Measurements from ENCODE around the gene GPR87.

The GPR87 gene

GRCh38 chr3:151315136-151315535 is 1.5 kb downstream of the GPR87 start:
- ATAC-seq, result no peak

- no peak for ATAC-seq
Measured at GRCh38 chr3:151314593-151314992, 2.0 kb downstream of the GPR87 start.

DNA sequence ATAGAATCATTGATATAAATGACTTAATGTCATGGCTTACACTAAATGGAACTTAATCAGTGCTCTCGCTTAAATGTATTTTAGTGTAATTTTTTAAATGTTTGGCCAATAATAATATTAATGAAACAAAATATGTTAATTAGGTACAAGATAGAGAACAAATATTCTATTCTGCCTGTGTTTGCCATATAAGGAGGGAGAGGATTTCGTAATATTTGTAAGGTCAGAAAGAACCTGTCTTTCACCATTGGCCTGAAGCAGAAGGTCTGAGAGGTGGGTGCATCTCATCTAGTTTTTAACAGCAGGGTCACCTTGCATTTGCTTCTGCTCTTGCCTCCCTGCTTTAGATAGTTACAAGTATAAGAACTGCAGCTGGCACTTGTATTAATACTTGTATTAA is 2.5 kb downstream of the GPR87 start:
- ATAC-seq, result no peak

DNA sequence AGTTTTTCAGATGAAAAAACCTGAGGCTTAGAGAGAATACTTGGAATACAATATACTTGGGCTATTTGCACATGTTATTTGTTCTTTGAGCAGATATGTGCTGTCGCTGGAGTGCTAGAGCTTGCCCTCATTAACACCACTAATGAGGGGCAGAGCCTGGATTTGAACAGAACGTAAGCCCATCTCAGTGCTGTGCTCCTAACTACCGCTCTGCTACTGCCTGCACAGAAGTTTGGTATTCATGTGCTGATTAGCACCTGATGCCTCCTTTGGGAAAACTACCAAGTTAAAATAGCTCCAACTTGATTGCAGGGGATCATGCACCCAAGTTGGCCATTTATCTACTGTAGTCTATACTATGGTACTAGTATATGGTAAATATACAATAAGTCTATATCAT is 3.6 kb downstream of the GPR87 start:
- no peak for ATAC-seq

GRCh38 chr3:151309566-151309965 is 7.1 kb downstream of the GPR87 start:
- no peak for ATAC-seq

GRCh38 chr3:151307583-151308488 is 8.8 kb downstream of the GPR87 start:
- ATAC-seq, result peak; percentile 39 to 53

GRCh38 chr3:151307131-151307530 is 9.5 kb downstream of the GPR87 start:
- no peak for ATAC-seq

DNA sequence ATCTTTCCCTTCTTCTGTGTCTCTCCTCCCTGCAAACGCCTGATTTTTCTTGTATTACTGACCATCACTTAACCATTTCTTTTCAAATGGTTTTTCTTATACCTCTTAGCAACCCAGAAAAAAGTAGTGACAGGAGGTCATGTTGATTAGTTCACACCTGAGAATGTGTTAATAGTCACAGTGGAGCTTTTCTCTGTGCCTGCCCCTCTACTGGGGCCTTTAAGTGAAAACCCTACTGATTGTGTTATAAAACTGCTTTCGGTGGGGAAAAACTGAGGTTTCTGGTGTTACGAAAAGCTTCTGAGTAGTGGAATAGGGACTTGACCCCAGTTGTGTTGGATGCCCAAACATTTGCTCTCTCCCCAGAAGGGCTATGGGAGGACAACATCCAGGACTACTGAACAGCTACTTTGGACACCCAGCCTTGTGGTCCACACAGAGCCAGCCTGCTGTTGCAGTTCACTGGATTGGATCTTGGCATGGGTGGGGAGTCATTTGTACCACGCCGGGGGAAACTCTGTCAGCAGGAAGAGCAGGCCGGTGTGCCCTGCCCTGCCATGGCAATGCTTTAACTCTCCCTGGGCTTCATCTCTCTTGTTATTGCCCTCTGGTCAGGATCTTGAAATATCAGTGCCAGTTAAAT is 10.3 kb downstream of the GPR87 start:
- ATAC-seq, result no peak

- no peak for ATAC-seq
Measured at GRCh38 chr3:151305775-151306151, 10.9 kb downstream of the GPR87 start.

DNA sequence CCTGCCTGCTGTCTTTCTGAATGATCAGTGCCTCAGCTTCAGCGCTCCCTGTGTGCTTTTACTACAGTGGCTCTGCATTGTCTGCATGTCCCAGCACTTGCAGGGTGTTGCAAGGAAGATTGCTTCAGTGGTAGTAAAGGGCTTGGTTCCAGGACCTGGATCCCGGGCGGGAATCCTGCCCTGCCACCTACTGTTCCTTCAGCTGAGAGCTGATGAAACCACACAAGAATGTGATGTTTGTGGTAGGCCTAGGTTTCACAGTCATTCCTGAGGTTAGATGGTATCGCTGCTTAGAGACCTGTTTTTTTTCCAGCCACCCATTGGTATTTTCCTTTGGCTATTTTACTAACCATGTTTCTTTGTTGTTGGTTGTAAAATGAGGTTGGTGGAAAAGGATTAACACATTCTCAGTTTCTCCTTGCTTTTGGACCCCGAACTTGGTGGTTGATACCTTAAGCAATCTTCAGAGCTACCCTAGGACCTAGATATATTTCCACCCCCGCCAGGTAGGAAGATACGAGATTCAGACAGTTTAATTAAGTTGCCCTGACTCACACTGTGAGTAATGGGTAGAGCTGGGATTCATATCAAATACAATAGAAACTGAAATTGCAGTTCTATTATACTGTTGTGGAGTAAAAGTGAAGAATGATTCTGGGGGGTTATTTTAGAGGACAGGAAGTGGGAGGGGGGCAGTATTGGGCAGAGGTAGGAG is 11.4 kb downstream of the GPR87 start:
- peak; percentile 64 to 68 for ATAC-seq

GRCh38 chr3:151303751-151304150 is 12.9 kb downstream of the GPR87 start:
- no peak for ATAC-seq

DNA sequence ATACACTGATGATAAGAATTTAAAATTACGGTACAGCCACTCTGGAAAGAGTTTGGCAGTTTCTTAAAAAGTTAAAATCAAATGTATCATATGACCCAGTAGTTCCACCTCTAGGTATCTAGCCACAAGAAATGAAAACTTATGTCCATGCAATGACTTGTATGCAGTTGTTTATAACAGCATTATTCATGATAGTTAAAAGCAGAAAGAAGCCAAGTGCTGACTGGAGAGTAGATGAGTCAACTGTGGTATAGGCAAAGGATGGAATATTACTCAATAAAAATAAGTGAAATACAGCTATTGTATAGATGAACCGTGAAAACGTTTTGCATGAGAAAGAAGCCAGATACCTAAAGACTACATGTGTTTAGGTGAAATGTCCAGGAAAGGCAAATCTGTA is 14.8 kb downstream of the GPR87 start:
- peak; percentile 25 to 37 for ATAC-seq

GRCh38 chr3:151300539-151300938 is 16.1 kb downstream of the GPR87 start:
- no peak for ATAC-seq

- ATAC-seq, result no peak
Measured at GRCh38 chr3:151299006-151299405, 17.6 kb downstream of the GPR87 start.

- ATAC-seq, result no peak
Measured at GRCh38 chr3:151297429-151297828, 19.2 kb downstream of the GPR87 start.

- ATAC-seq, result no peak
Measured at GRCh38 chr3:151296226-151296625, 20.4 kb downstream of the GPR87 start.

DNA sequence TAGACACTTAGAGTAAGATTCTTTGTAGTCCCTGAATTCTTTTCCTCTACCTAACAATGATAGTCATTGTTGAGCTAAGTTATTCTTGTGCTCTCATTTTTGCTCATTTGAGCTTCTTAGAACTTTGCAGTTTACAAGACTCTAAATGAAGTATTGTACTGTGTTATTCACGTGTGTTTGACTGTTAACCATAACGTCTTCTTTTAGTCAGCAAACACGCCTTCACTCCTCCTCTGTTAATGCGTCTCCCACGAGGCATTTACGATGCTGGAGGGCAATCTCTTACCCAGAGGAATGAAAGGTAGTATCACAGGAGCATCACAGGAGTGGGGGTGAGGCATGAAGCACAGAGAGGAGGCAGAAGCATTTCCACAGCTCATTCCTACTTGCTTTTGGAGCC is 23.5 kb downstream of the GPR87 start:
- no peak for ATAC-seq

DNA sequence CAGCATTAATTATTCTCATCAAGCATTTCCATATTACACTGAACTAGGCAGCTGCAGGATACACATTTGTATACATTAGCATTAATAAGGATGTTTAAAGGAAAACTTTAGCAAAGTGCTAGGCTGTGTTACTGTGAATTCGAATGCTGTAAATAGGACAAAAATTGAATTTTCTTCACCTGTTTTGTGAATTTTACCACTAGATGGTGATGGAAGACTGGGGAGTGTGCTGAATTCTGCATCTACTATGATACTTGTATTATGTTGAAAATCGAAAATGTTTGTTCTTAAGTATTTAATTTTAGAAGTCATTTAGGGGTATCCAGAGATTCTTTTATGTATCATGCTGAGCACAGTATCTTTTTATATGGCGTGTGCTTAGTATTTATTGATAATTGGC is 25.9 kb downstream of the GPR87 start:
- ATAC-seq, result no peak

DNA sequence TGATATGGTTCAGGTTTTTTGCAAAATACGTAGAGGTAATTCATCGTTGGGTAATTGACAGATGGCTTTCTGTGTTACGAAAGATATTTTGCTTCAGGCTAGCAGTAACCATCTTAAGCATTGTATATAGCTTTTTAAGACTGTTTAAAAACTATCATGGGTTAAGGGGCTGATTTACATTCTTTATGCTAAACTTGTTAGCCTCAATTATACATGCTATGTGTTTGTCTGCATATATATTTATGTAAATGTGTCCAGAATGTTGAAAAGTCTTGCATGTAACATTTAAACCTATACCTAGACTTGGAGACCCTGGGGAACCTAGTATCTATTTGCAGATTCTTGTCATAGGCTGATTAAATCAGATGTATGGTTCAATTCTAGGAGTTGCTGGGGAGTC is 27.2 kb downstream of the GPR87 start:
- ATAC-seq, result no peak

DNA sequence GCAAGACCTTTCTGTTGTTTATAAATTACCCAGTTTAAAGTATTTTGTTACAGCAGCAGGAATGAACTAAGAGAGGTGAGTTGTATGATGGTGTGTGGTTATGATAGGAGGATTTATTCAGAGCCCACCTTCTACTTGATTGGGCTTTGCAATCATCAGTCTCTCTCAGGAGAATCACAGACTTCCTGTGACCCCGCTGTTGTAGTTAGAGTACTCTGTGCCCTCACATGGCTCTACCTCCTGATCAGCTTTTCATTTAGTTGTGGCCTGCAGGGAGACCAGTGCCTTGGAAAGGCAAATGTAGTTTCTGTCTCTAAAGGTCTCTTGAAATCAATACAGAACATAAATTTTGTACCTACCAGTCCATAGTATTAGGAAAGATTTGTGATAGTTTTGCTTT is 30.7 kb downstream of the GPR87 start:
- ATAC-seq, result no peak

- ATAC-seq, result peak; percentile 26 to 56
Measured at GRCh38 chr3:151283907-151284461, 32.6 kb downstream of the GPR87 start.

DNA sequence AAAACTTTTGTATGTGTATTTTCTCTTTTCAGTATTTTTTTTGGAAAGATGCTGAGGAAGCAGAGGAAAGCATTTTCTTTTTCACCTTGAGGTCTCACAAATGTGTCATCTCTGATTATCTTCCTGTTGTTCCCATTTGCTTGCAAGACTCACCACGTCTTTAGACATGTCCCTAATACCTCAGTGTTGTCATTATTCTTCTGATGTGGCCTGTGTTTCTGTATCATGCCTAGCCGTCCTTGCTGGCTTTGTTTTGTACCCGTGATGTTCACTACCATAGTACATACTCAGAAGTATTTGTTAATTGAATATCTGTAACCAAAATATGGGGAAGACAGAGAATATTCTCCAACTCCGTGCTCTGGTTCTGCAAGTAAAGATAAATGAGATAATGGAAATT is 33.2 kb downstream of the GPR87 start:
- no peak for ATAC-seq

GRCh38 chr3:151282921-151283320 is 33.7 kb downstream of the GPR87 start:
- ATAC-seq, result peak; percentile 39 to 49
